Common myeloid progenitor, CD34-positive (primary cell): Measurements from ENCODE around the gene CSTB.

ENCODE experiments used
- CTCF ChIA-PET: fragments of 350-600 bp; sonication (Branson Sonifier 250); formaldehyde crosslinking; loops from one replicate; lab custom pipeline; 2021; ENCODE audit warnings: antibody characterized with exemption; lab: Charles Lee
- POLR2A ChIA-PET: fragments of 350-600 bp; sonication (Branson Sonifier 250); formaldehyde crosslinking; loops from one replicate; lab custom pipeline; 2021; ENCODE audit warnings: antibody characterized with exemption; lab: Charles Lee
- DNase-seq, 3 donors: peaks; one replicate each; pipeline versions ENCODE4 v3.0.0 to v3.0.0-alpha.2; 2013
- H3K27ac ChIP-seq, 2 experiments: 1 replicate in 1 of 2; 2 replicates in 1 of 2; pipeline ENCODE4 v1.7.0; 2013; ENCODE audit warnings: inconsistent platforms in 2 of 2, low read length in 2 of 2, mild to moderate bottlenecking in 2 of 2, low read depth in 1 of 2, moderate library complexity in 1 of 2; ENCODE audit not compliant: severe bottlenecking in 2 of 2, insufficient read depth in 1 of 2, poor library complexity in 1 of 2
- H3K27me3 ChIP-seq, 5 experiments: replicated peaks in 2 of 5; 1 replicate in 3 of 5; 2 replicates in 2 of 5; pipeline versions ENCODE4 v1.6.1 to v1.7.0; 2013; ENCODE audit warnings: low read length in 4 of 5, mild to moderate bottlenecking in 2 of 5, moderate library complexity in 2 of 5, inconsistent platforms in 1 of 5; ENCODE audit not compliant: insufficient read depth in 5 of 5, control insufficient read depth in 4 of 5
- H3K36me3 ChIP-seq, 4 experiments: 1 replicate in 2 of 4; 2 replicates in 2 of 4; pipeline versions ENCODE4 v1.6.1 to v1.7.0; 2013; ENCODE audit warnings: low read length in 3 of 4, control low read depth in 1 of 4, mild to moderate bottlenecking in 1 of 4; ENCODE audit not compliant: control insufficient read depth in 4 of 4, insufficient read depth in 4 of 4
- H3K4me1 ChIP-seq, 4 experiments: 1 replicate in 3 of 4; 2 replicates in 1 of 4; pipeline versions ENCODE4 v1.6.1 to v1.7.1; 2013; ENCODE audit warnings: low read length in 3 of 4, mild to moderate bottlenecking in 3 of 4, control low read depth in 1 of 4, inconsistent platforms in 1 of 4, moderate library complexity in 1 of 4; ENCODE audit not compliant: control insufficient read depth in 4 of 4, insufficient read depth in 4 of 4; ENCODE audit errors: control extremely low read depth in 1 of 4
- H3K4me3 ChIP-seq, 7 experiments: 1 replicate in 4 of 7; 2 replicates in 3 of 7; pipeline versions ENCODE4 v1.5.1 to v1.7.0; 2013; ENCODE audit warnings: mild to moderate bottlenecking in 7 of 7, low read length in 6 of 7, moderate library complexity in 6 of 7, inconsistent platforms in 2 of 7, low read depth in 2 of 7, control low read depth in 1 of 7; ENCODE audit not compliant: insufficient read depth in 4 of 7, control insufficient read depth in 1 of 7; ENCODE audit errors: extremely low read depth in 1 of 7
- H3K9me3 ChIP-seq, 5 experiments: 1 replicate in 4 of 5; 2 replicates in 1 of 5; pipeline versions ENCODE4 v1.6.1 to v1.7.1; 2013; ENCODE audit warnings: low read length in 4 of 5, mild to moderate bottlenecking in 2 of 5, inconsistent platforms in 1 of 5, low read depth in 1 of 5, moderate library complexity in 1 of 5; ENCODE audit not compliant: control insufficient read depth in 4 of 5, insufficient read depth in 2 of 5; ENCODE audit errors: control extremely low read depth in 1 of 5
- WGBS: methylation state at CpG from one replicate; pipeline ENCODE4 v1.1.5; 2013; ENCODE audit not compliant: insufficient coverage; 5-methylcytosine and 5-hydroxymethylcytosine counted together

Gene CSTB

DNA sequence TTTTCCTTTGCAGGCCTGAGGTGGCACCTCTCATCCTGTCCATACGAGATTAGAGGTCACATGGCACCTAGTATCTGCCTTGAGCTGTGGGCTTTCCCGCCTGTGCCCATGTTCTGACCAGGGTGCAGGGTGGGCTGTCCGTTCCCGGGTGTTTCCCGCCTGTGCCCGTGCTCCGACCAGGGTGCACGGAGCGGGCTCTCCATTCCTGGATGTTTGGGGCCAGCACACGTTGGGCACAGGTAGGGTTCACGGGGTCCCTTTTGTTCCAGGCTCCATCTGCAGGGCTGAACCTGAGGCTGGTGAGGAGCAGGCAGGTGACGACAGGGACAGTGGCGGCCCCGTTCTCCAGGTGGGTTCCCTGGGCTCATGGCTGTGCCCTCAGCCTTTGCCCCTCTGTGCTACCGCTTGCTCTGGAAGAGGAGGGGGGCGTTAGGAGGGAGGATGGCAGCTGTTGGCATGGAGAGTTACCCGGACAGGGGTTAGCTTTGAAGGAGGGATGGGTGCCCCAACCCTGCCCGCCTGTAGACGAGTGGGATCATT lies 23.3 kb upstream of the CSTB start:
- no peaks in the 10 kb centered on the region for H3K27me3 ChIP-seq
- H3K27ac ChIP-seq = no peak overlapping the region
- H3K9me3 ChIP-seq = no peaks in the 10 kb centered on the region
- ChIA-PET CTCF (interaction anchor here (1.7 kb wide), 1 partner anchor 9 kb away, joined by 5 read pairs; no protein-coding TSS in a partner anchor), POLR2A (no interaction called here)
- WGBS = 93% methylated on average over 17 of the region's 19 CpGs
- peaks cover 0 to under 1% (median under 1%) of the 10 kb centered on the region in 4 experiments for H3K4me1 ChIP-seq
- H3K4me3 ChIP-seq = no peak overlapping the region
- no peak for DNase-seq
- H3K36me3 ChIP-seq = peaks cover 2 to 99% (median 74%) of the 10 kb centered on the region in 4 experiments

DNA sequence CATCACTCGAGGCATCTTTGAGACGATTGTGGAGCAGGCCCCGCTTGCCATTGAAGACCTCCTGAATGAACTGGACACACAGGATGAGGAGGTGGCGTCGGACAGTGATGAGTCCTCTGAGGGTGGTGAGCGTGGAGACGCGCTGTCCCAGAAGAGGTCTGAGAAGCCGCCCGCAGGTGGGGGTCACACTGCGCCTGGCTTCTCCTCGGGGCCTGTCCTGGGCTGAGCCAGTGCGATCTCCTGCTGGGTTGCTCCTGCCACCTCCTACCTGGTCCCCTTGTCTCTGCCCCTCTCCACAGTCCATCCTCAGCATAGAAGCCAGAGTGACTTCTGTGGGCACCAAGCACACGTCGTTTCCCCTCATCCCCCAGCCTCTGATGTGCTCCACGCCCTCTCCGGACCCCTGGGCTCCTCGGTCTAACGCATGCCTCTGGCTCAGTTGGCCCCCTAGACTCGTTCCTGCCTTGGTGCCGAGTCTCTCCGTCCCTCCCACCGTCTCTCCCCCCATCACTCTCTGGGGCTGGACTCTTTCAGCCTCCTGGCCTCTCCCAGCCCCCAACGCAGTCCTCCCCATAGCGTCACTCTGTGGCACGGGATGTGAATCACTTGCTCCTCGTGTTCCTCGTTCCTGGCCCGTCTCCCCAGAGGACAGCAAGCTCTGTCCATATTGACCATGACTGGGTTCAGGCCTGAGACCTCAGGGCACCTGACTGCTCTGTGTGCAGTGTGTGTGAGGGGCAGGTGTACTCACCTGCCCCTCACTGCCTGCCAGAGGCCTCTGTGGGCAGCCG lies 22.0 kb upstream of the CSTB start:
- H3K4me1 ChIP-seq = no peaks in the 10 kb centered on the region
- 94% methylated on average over 29 of the region's 30 CpGs for WGBS
- peaks cover 2 to 99% (median 78%) of the 10 kb centered on the region in 4 experiments for H3K36me3 ChIP-seq
- DNase-seq = no peak
- POLR2A ChIA-PET = no interaction called here
- no peak overlapping the region for H3K4me3 ChIP-seq
- no peaks in the 10 kb centered on the region for H3K27me3 ChIP-seq
- H3K9me3 ChIP-seq = no peaks in the 10 kb centered on the region
- CTCF ChIA-PET = interaction anchor here (1.7 kb wide), 1 partner anchor 8 kb away, joined by 5 read pairs; no protein-coding TSS in a partner anchor
- no peak overlapping the region for H3K27ac ChIP-seq

DNA sequence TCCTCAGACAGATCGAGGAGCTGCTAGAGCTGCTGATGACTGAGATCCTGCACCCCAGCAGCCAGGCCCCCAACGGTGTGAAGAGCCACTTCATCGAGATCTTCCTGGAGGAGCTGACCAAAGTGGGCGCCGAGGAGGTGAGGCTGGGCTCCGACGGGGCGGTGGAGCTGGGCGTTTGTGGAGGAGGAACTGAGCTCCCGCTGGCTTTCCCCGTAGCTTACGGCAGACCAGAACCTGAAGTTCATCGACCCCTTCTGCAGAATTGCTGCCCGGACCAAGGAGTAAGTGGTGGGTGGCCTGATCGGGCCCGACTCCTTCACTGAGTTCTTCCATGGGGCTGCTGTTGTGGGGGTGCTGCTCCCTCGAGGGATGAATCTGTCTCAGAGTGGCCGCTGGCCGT lies 21.3 kb upstream of the CSTB start:
- Histone ChIP-seq H3K36me3 (peaks cover 7 to 99% (median 79%) of the 10 kb centered on the region in 4 experiments), H3K9me3 (no peaks in the 10 kb centered on the region), H3K4me1 (no peaks in the 10 kb centered on the region), H3K27ac (no peak overlapping the region), H3K4me3 (no peak overlapping the region), H3K27me3 (no peaks in the 10 kb centered on the region)
- POLR2A ChIA-PET = no interaction called here
- 90% methylated on average over 18 of the region's 19 CpGs for WGBS
- CTCF ChIA-PET = interaction anchor here (0.8 kb wide), 1 partner anchor 178 kb away, joined by 3 read pairs; no protein-coding TSS in a partner anchor
- DNase-seq = no peak

DNA sequence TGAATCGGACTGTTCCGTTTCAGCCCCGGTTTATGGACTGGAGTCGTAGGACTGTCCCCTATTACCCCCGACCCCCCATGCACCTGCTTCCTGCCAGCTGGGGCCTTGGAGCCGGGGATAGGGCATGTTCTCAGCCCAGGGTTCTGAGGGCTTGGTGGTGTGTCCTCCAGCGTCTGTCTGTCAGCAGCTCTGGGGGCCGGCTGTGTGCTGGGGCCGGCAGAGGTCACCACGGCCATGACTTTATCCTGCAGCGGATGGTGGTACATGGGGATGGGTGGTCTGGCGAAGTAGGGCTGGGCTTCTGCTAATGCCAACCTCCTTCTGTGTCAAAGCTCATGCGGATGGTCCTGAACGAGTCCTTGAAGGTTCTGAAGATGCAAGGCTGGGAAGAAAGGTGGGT lies 18.7 kb upstream of the CSTB start:
- Histone ChIP-seq H3K36me3 (peaks cover 10 to 90% (median 66%) of the 10 kb centered on the region in 4 experiments), H3K9me3 (no peaks in the 10 kb centered on the region), H3K27ac (no peak overlapping the region), H3K27me3 (no peaks in the 10 kb centered on the region), H3K4me1 (peaks cover 6 to 14% (median 12%) of the 10 kb centered on the region in 4 experiments), H3K4me3 (no peak overlapping the region)
- CTCF ChIA-PET = interaction anchor here (1.1 kb wide), 1 partner anchor 147 kb away, joined by 4 read pairs; no protein-coding TSS in a partner anchor
- no peak for DNase-seq
- 92% methylated on average over 9 of the region's 14 CpGs for WGBS
- POLR2A ChIA-PET = no interaction called here

DNA sequence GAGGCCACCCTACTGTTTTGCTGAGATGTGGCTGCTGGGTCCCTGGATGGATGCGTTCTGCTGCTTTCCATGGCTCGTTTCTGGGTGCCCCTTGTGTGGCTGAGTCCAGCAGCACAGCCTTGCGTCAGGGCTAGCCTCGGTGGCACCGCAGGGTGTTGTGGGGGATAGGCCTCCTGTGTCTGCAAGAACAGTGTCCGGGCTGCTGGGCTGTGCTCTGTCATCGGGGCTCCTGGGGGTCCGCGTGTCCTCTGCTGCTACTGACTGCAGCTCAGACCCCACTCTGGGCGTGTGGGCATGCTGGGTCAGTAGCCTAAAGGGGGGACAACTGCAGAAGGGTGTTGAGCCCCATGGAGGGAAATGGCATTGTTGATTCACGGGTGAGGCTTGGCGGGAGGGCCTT lies 18.2 kb upstream of the CSTB start:
- no peak for DNase-seq
- ChIA-PET POLR2A (no interaction called here), CTCF (interaction anchor here (1.1 kb wide), 1 partner anchor 148 kb away, joined by 4 read pairs; no protein-coding TSS in a partner anchor)
- Histone ChIP-seq H3K36me3 (peaks cover 10 to 85% (median 64%) of the 10 kb centered on the region in 4 experiments), H3K4me1 (peaks cover 6 to 16% (median 14%) of the 10 kb centered on the region in 4 experiments), H3K27me3 (no peaks in the 10 kb centered on the region), H3K9me3 (no peaks in the 10 kb centered on the region), H3K27ac (no peak overlapping the region), H3K4me3 (no peak overlapping the region)
- 94% methylated on average over 10 of the region's 12 CpGs for WGBS

DNA sequence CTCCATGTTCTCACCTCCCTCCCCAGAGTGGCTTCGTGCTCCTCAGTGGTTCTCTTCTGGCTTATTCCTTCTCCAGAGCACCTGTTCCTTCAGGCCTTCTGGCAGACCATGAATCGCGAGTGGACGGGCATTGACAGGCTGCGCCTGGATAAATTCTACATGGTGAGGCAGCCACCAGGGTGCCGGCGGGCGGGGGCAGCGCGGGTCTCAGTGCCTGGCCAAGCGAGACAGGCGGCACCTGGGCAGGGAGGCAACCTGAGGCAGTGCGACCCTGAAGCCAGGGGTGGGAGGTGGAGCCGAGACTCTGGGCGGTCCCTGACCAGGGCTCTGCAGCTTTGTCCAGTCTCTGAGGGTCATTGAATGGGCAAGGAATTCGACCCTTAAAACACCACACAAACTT lies 17.1 kb upstream of the CSTB start:
- Histone ChIP-seq H3K27ac (no peak overlapping the region), H3K4me3 (no peak overlapping the region), H3K36me3 (peaks cover 10 to 74% (median 56%) of the 10 kb centered on the region in 4 experiments), H3K27me3 (no peaks in the 10 kb centered on the region), H3K4me1 (peaks cover 6 to 17% (median 17%) of the 10 kb centered on the region in 4 experiments), H3K9me3 (no peaks in the 10 kb centered on the region)
- 97% methylated on average over 13 of the region's 16 CpGs for WGBS
- DNase-seq = no peak
- ChIA-PET CTCF (no interaction called here), POLR2A (no interaction called here)

DNA sequence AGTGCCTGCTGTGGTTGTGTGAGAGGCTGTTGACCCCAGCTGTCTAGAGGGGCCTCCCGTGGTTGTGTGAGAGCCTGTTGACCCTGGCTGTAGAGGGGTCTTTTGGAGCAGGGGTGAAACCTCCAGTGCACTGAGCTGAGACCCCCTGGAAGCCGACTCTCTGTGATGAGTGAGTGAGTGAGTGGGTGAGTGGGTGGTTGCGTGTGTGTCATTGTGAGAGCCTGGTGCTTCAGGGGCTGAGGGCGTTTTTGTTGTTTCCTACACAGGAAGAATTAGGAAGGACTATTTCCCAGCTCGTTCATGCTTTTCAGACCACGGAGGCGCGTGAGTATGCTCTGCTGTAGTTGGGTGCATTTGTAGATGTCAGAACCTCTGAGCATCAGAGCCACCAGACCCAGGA lies 16.3 kb upstream of the CSTB start:
- Histone ChIP-seq H3K4me1 (peaks cover 6 to 17% (median 17%) of the 10 kb centered on the region in 4 experiments), H3K9me3 (no peaks in the 10 kb centered on the region), H3K36me3 (peaks cover 10 to 66% (median 49%) of the 10 kb centered on the region in 4 experiments), H3K27ac (no peak overlapping the region), H3K27me3 (no peaks in the 10 kb centered on the region), H3K4me3 (no peak overlapping the region)
- 86% methylated on average over 7 of the region's 8 CpGs for WGBS
- POLR2A ChIA-PET = no interaction called here
- no peak for DNase-seq
- CTCF ChIA-PET = no interaction called here
